Adipocyte (in vitro differentiated cells): ENCODE results near the gene GRM7.

Source experiments
- DNase-seq: peaks from one replicate; pipeline ENCODE4 v3.0.0-alpha.2; 2015; ENCODE audit warnings: low read depth
- H3K27me3 ChIP-seq: replicated peaks from 2 replicates; pipeline ENCODE4 v1.7.0; 2013; ENCODE audit warnings: mild to moderate bottlenecking, low read length, moderate library complexity; ENCODE audit not compliant: control insufficient read depth, insufficient read depth
- H3K36me3 ChIP-seq: 2 replicates; pipeline ENCODE4 v1.7.0; 2013; ENCODE audit warnings: low read length, mild to moderate bottlenecking, moderate library complexity; ENCODE audit not compliant: control insufficient read depth, insufficient read depth, severe bottlenecking
- H3K4me1 ChIP-seq: 2 replicates; pipeline ENCODE4 v1.7.0; 2013; ENCODE audit warnings: mild to moderate bottlenecking, low read length, moderate library complexity; ENCODE audit not compliant: control insufficient read depth, insufficient read depth
- H3K4me3 ChIP-seq: 2 replicates; pipeline ENCODE4 v1.7.0; 2013; ENCODE audit warnings: mild to moderate bottlenecking, low read length, moderate library complexity
- H3K9ac ChIP-seq: 2 replicates; pipeline ENCODE4 v1.7.0; 2013; ENCODE audit warnings: mild to moderate bottlenecking, low read length, moderate library complexity
- H3K9me3 ChIP-seq: 2 replicates; pipeline ENCODE4 v1.7.0; 2013; ENCODE audit warnings: mild to moderate bottlenecking, low read length, moderate library complexity; ENCODE audit not compliant: control insufficient read depth

Gene GRM7

DNA sequence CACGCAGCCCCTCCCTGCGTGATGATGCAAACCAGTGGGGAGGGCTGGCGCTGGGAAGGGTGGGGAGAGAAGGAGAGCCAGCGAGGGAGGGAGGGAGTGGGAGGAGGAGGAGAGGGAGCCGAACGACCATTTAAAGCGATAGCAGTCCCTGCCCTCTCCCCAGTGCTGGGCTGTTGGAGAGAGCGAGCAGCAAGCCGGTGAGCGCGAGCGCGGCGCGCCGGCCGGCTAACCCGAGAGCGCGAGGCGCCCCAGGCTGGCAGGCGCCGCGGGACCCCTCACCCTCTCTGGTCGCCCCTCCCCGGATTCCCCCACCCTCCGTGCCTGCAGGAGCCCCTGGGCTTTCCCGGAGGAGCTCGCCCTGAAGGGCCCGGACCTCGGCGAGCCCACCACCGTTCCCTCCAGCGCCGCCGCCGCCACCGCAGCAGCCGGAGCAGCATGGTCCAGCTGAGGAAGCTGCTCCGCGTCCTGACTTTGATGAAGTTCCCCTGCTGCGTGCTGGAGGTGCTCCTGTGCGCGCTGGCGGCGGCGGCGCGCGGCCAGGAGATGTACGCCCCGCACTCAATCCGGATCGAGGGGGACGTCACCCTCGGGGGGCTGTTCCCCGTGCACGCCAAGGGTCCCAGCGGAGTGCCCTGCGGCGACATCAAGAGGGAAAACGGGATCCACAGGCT is at the start of gene GRM7:
Gene GRM7, plus strand, starts transcription at position 162 of the 671 bp plus-strand sequence.
- Histone ChIP-seq H3K27me3 (peaks cover 46% of the 10 kb centered on the region), H3K9ac (no peak within 1 kb of the TSS)

DNA sequence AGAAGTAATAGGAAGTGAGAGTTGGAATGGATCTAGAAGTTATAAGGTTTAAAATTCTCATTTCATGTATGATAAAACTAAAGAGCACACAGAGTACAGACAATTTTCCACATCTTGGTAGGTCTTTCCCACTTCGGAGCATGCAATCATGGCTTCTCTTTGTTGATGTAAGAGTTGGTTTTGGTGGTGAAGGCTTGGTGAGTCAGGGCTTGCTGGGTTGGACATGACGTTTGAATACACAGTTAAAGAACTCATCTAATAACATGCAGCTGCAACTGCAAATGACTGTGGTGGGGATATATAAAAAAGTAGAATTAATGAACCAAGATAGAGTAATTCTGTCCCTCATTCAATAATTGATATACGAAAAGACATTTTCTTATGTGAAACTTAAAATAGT is 39.5 kb upstream of the GRM7 start:
- Histone ChIP-seq H3K9ac (no peak overlapping the region), H3K4me1 (no peaks in the 10 kb centered on the region), H3K9me3 (no peaks in the 10 kb centered on the region), H3K27me3 (no peaks in the 10 kb centered on the region), H3K36me3 (no peaks in the 10 kb centered on the region), H3K4me3 (no peak overlapping the region)
- DNase-seq: no peak

More for the DNA sequence above, at the start of gene GRM7:
- no peaks in the 10 kb centered on the region for H3K36me3 ChIP-seq
- H3K9me3 ChIP-seq: peaks cover 4% of the 10 kb centered on the region
- H3K4me1 ChIP-seq: no peaks in the 10 kb centered on the region
- no peak for DNase-seq
- no peak within 1 kb of the TSS for H3K4me3 ChIP-seq

DNA sequence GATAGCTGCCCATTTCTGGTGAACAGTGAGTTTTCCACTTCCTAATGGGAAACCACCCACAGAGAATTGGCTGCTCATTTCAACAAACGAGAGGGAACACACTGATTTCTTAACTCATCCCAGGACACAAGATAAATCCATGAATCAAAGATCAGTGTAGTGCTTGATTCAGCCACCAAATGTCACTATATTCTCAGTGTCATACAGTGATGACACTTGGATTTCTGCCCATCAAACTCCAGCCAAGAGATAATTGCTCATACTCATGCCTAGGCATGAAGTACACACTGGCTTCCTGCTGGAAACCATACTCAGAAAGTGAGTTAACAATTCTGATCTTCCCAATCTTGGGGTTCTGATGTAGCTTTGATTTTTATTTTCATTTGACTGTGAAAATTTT is 35.4 kb upstream of the GRM7 start:
- no peak for DNase-seq
- Histone ChIP-seq H3K4me1 (no peaks in the 10 kb centered on the region), H3K36me3 (no peaks in the 10 kb centered on the region), H3K9ac (no peak overlapping the region), H3K9me3 (no peaks in the 10 kb centered on the region), H3K27me3 (no peaks in the 10 kb centered on the region), H3K4me3 (no peak overlapping the region)

DNA sequence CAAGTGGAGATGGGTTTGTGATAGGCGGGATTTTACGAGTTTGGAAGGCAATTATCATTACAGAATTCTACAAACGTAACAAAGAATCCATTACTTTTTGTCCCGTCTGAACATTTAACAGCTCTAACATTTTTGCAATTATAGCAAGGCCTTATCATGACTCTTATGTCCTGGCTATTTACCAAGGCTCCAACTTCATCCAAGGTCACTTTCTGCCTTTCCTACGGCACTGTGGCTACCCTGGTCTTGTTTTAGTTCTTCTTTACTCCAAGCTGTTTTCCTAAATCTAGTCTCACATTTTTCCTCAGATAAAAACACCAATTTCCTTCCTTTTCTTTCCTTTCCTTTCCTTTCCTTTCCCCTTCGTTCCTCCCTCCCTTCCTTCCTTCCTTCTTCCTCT is 33.5 kb upstream of the GRM7 start:
- Histone ChIP-seq H3K4me3 (no peak overlapping the region), H3K9me3 (no peaks in the 10 kb centered on the region), H3K36me3 (no peaks in the 10 kb centered on the region), H3K27me3 (no peaks in the 10 kb centered on the region), H3K9ac (no peak overlapping the region), H3K4me1 (no peaks in the 10 kb centered on the region)
- no peak for DNase-seq

DNA sequence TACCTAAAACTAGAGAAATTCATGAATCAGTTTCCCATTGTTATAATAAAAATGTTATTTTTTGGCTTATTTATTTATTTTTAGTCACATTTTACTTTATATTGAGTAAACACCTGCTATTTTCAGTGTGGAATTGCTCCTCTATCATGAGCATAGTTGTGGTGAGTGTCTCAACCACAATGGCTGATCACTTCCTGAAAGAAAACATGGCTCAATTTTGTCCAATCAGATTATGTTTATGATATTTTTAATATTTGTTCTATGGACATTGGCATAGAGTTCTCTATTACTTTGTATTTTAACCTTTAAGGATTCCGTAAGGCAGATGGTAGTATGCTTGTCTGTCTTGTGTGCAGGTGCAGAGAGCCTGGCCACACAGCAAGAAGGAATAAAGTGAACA is 16.2 kb upstream of the GRM7 start:
- Histone ChIP-seq H3K9me3 (no peaks in the 10 kb centered on the region), H3K4me1 (no peaks in the 10 kb centered on the region), H3K36me3 (no peaks in the 10 kb centered on the region), H3K4me3 (no peak overlapping the region), H3K9ac (no peak overlapping the region), H3K27me3 (no peaks in the 10 kb centered on the region)
- no peak for DNase-seq

DNA sequence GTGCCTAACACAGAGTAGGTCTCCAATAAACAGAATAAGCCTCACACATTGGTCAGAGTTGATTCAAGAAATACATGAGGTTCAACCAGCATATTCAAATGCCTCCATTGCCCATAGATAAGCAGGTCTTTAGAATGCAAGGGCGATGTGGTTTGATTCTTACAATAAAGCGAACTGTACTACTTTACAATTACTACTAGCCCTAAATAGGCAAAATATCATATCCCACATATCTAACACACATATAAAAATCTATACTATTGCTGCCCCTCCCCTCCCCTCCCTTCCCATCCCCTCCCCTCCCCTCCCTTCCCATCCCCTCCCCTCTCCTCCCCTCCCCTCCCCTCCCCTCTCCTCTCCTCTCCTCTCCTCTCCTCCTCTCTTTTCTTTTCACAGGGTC is 6.7 kb upstream of the GRM7 start:
- DNase-seq: no peak
- Histone ChIP-seq H3K36me3 (no peaks in the 10 kb centered on the region), H3K4me3 (no peak overlapping the region), H3K9me3 (no peaks in the 10 kb centered on the region), H3K4me1 (no peaks in the 10 kb centered on the region), H3K9ac (no peak overlapping the region), H3K27me3 (peaks cover 4% of the 10 kb centered on the region)

DNA sequence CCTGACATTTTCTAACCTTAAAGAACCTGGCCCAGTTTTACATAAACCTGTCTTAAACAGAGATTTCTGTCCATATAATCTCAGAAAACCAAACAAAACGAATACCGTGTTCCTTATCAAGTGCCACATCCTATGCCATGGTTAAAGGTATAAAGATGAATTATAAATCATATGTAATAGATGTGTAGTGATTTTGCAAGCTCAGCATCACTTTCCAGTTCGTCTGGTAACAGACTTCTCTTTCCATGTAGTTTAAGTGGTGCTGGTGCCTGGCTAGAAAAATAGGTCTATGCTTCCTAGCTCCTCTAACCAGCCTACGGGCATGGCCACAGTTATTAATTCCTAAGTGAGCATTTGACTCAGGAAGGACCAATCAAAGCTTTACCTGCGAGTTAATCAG is 3.4 kb upstream of the GRM7 start:
- Histone ChIP-seq H3K9ac (no peak overlapping the region), H3K36me3 (no peaks in the 10 kb centered on the region), H3K4me1 (no peaks in the 10 kb centered on the region), H3K4me3 (no peak overlapping the region), H3K27me3 (peaks cover 23% of the 10 kb centered on the region), H3K9me3 (no peaks in the 10 kb centered on the region)
- DNase-seq: no peak

DNA sequence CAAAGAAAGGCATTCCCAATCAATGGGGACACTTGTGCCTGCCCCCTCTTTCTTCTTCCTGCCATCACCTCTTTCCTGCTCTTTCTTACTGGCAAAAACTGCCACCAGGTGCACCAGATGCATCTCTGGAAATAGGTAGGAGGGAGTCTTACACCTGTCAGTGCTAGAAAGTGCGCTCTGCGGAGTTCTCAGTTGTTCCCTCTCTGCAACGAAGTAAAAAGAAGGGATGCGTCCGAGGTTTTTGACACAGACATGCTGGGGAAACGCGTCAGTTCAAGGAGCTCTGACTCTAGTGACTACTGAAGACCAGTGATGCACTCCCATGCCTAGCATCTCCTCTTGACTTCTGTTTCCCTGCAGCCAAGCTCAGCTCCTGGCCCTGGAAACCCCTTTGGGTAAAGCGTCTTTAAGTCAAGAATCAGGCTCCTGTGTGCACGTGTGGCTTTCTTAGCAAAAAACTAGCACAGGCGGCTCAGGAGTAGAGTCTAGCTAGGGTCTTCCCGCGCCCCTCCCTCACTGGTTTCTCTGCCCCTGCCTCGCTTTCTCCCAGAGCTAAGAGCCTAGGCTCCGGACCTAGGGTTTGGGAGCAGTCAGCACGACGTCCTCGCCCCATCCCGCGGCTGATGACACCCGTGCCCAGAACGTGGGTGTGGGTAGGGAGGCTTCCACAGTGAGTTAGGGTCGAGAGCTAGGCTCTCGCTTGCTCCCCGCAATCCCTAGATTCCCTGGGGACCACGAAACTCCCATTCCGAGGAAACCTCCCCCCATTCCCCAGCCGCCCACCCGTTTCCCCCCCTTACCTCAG is 564 bp upstream of the GRM7 start:
- DNase-seq: no peak

DNA sequence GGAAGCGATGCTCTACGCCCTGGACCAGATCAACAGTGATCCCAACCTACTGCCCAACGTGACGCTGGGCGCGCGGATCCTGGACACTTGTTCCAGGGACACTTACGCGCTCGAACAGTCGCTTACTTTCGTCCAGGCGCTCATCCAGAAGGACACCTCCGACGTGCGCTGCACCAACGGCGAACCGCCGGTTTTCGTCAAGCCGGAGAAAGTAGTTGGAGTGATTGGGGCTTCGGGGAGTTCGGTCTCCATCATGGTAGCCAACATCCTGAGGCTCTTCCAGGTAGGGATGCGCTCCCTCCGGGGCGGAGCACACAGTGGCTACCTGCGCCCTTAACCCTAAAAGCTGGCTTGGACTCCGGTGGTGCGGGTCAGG is 698 bp downstream of the GRM7 start:
- no peak overlapping the region for H3K9ac ChIP-seq
- peaks cover 46% of the 10 kb centered on the region for H3K27me3 ChIP-seq
- no peak for DNase-seq
- no peaks in the 10 kb centered on the region for H3K4me1 ChIP-seq
- no peaks in the 10 kb centered on the region for H3K36me3 ChIP-seq
- H3K9me3 ChIP-seq: peaks cover 4% of the 10 kb centered on the region
- no peak overlapping the region for H3K4me3 ChIP-seq

More for the DNA sequence above, 564 bp upstream of the GRM7 start:
- Histone ChIP-seq H3K27me3 (peaks cover 46% of the 10 kb centered on the region), H3K4me3 (no peak overlapping the region), H3K36me3 (no peaks in the 10 kb centered on the region), H3K9ac (no peak overlapping the region), H3K4me1 (no peaks in the 10 kb centered on the region), H3K9me3 (peaks cover 4% of the 10 kb centered on the region)

DNA sequence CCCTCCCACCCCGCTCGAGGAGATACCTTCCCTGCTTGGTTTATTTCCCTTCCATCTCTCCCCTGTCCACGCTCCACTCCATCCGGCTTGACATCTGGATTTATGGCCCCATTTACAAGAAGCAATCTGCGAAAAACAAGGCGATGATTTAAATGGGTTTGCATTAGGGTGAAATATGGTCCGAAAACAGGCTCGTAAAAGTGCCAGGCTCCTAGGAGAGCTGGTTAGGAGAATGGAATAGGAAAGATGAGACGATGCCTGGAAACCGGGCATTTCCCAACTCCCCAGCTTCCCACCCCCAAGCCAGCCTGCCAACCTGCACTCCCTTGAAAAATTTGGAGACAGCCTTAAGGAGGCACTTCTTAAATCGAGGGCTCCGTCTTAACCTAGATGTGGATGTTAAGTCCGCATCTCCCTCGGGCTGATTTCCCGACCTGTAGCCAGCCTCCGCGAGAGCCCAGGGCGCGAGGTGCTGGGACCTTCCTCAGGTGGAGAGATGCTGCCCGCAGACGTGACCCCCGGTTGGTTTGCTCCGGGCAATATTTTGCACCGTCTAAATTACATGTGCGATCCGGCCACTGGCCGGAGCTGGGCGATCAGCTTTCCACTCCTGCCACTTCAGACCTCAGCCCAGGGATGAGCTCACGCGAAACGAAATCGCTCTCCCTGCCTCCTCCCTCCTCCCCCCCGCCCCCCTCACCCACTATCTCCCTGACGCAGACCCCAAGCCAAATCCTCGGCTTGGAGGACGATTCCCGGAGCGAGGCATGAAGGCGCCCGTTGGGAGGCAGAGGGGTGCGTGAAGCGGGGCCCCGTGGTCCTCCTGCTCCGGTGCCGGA is 1.3 kb downstream of the GRM7 start:
- Histone ChIP-seq H3K9ac (no peak overlapping the region), H3K4me1 (no peaks in the 10 kb centered on the region), H3K4me3 (no peak overlapping the region), H3K9me3 (peaks cover 4% of the 10 kb centered on the region), H3K27me3 (peaks cover 46% of the 10 kb centered on the region), H3K36me3 (no peaks in the 10 kb centered on the region)
- DNase-seq: no peak

DNA sequence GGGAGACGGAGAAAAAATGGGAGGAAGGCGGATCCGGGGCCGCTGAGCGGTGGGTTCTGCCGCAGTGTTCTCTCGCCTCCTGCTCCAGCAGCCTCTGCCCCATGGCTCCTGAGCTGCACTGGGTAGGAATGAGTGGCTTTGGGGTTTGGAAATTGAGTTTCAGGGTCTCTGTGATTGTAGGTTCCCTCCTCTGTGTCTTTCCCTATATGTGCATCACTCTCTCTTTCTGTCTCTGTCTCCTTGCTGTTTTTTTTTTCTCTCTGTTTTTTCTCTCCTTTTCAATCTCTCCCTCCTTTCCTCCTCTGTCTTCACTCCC is 1.9 kb downstream of the GRM7 start:
- Histone ChIP-seq H3K4me1 (no peaks in the 10 kb centered on the region), H3K27me3 (peaks cover 42% of the 10 kb centered on the region), H3K4me3 (no peak overlapping the region), H3K9ac (no peak overlapping the region), H3K9me3 (peaks cover 4% of the 10 kb centered on the region), H3K36me3 (no peaks in the 10 kb centered on the region)
- no peak for DNase-seq
